PFSK-1 (cell line): ENCODE measurements around the gene BTBD19. TPM values are rescaled to one million over a fixed set of nuclear protein-coding genes. Genes with fewer than 3 reads are reported as not detected.
A peak's percentile ranks its signal among the peaks of the same experiment; 100 is the strongest.

Experiments
- FOXP2 ChIP-seq: optimal IDR thresholded peaks from 2 replicates; pipeline ENCODE3; 2011; ENCODE audit warnings: borderline replicate concordance, control low read depth, inconsistent platforms; ENCODE audit not compliant: insufficient read depth; ENCODE audit errors: extremely low read length, extremely low read depth
- POLR2AphosphoS5 ChIP-seq: IDR thresholded peaks from 2 replicates; pipeline ENCODE4 v1.6.1; 2012; ENCODE audit warnings: low read depth, mild to moderate bottlenecking, control low read depth, low read length, moderate library complexity
- SIN3A ChIP-seq: IDR thresholded peaks from 2 replicates; pipeline ENCODE4 v1.6.1; 2012; ENCODE audit warnings: mild to moderate bottlenecking, low read length, moderate library complexity, borderline replicate concordance; ENCODE audit not compliant: insufficient read depth
- TAF1 ChIP-seq: IDR thresholded peaks from 2 replicates; pipeline ENCODE4 v1.6.1; 2012; ENCODE audit warnings: low read length, control low read depth, borderline replicate concordance; ENCODE audit not compliant: insufficient read depth
- polyA plus RNA-seq: library from polyadenylated mRNA; unstranded; fragments of >200 nt; gene quantifications from one replicate; pipeline ENCODE4 v1.2.1, GENCODE V29; 2012; ENCODE audit warnings: low read depth, missing spikeins; ENCODE audit not compliant: insufficient read length
- TF ChIP-seq, protein P1 (sequence below), 2 experiments: IDR thresholded peaks; 2 replicates each; pipeline versions ENCODE4 v1.6.1 to v1.8.0; 2011 to 2012; ENCODE audit warnings: low read depth in 2 of 2, low read length in 2 of 2, control low read depth in 1 of 2, inconsistent platforms in 1 of 2, mild to moderate bottlenecking in 1 of 2, moderate library complexity in 1 of 2; ENCODE audit not compliant: insufficient read depth in 1 of 2

Gene BTBD19, protein sequence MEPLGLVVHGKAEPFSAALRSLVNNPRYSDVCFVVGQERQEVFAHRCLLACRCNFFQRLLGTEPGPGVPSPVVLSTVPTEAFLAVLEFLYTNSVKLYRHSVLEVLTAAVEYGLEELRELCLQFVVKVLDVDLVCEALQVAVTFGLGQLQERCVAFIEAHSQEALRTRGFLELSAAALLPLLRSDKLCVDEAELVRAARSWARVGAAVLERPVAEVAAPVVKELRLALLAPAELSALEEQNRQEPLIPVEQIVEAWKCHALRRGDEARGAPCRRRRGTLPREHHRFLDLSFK
- polyA plus RNA-seq = 7.0 TPM

DNA sequence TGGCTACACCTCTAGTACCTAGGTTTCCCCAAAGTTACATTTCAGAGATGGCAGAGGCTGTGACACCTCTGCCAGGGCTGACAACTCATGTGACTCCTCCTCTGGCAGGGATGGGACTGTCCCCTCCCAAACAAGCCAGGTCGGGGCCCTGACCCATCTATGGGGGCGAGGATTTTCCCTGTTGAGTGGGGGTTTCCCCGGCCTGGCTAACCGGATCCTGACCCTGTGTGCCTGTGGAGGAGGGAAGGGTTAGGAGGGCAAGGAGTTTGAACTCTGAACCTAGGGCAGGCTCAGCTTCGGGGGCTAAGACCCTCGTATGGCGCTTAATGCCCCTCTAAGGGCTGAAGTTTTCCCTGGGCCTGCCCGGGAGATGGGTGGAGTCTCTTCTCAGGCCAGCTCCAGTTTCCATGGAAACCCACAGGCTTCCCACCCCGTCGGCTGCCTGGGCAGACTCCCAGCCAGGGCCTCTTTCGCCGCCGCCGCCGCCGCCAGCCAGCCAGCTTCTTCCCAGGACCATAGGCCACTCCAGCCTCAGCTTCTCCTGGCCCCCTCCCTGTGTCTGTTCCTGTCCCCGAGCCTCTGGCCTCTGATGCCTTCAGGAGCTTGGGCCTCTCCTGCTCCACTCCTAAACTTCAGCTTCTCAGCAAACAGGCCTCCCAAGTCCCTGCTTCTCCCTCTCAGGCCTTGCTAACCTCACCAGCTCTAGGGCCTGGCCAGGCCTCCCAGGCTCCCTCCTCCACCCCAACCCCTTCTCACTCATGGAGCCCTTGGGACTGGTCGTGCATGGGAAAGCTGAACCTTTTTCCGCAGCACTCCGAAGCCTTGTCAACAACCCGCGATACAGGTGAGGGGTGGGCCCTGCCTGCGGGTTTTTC, at the start of gene BTBD19:
Gene BTBD19, plus strand, starts transcription at position 461 of the 875 bp plus-strand sequence. Its CDS starts 298 bp downstream, at position 759.
- TF ChIP-seq POLR2AphosphoS5 = peak; percentile 47; the same call in 1 of the 2 replicates
- no peak for TF ChIP-seq TAF1

DNA sequence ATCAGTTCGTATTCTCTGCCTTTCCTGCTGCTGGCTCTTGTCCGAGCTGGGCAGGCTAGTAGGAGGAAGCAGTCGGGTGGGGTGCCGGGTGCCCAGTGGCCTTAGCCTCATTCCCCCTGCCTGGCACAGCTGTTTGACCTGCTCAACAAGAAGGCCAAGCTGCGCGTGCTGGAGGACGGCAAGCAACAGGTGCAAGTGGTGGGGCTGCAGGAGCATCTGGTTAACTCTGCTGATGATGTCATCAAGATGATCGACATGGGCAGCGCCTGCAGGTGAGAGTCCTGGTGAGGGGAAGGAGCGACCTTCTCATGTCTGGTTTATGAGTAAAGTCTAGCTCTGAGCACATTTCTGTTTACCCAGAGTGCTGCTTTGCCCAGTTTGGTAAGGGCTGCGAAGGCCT, 49.2 kb upstream of the BTBD19 start:
- TF ChIP-seq SIN3A (no peak), POLR2AphosphoS5 (no peak), FOXP2 (no peak), TAF1 (no peak)
- TF ChIP-seq, protein P1, sequence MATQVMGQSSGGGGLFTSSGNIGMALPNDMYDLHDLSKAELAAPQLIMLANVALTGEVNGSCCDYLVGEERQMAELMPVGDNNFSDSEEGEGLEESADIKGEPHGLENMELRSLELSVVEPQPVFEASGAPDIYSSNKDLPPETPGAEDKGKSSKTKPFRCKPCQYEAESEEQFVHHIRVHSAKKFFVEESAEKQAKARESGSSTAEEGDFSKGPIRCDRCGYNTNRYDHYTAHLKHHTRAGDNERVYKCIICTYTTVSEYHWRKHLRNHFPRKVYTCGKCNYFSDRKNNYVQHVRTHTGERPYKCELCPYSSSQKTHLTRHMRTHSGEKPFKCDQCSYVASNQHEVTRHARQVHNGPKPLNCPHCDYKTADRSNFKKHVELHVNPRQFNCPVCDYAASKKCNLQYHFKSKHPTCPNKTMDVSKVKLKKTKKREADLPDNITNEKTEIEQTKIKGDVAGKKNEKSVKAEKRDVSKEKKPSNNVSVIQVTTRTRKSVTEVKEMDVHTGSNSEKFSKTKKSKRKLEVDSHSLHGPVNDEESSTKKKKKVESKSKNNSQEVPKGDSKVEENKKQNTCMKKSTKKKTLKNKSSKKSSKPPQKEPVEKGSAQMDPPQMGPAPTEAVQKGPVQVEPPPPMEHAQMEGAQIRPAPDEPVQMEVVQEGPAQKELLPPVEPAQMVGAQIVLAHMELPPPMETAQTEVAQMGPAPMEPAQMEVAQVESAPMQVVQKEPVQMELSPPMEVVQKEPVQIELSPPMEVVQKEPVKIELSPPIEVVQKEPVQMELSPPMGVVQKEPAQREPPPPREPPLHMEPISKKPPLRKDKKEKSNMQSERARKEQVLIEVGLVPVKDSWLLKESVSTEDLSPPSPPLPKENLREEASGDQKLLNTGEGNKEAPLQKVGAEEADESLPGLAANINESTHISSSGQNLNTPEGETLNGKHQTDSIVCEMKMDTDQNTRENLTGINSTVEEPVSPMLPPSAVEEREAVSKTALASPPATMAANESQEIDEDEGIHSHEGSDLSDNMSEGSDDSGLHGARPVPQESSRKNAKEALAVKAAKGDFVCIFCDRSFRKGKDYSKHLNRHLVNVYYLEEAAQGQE (IDR thresholded peaks at IDR 0.05; ENCODE audit: insufficient read depth in 1 of 2, low read depth in 2 of 2, low read length in 2 of 2) = no peak

DNA sequence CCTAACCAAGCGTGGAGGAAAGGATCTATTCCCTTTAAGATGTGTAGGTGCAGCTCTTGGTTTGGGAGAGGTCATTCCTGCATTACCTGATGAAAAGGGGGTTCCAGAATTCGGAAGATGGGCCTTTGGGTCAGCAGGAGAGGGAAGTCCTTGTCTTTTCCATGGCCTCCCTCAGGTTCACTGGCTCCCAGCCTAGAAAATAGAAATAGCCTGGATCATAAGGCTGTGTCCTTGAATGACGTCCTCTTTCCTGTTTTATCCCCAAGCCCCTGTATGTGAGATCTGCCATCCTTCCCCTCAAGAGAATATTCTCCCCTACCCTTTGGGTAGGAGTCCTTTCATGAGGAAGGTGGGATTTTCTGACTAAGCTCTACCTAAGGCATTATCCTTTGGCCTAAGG, 47.4 kb upstream of the BTBD19 start:
- TF ChIP-seq, protein P1 (IDR thresholded peaks at IDR 0.05; ENCODE audit: insufficient read depth in 1 of 2, low read depth in 2 of 2, low read length in 2 of 2) = no peak
- TF ChIP-seq TAF1 = no peak
- TF ChIP-seq POLR2AphosphoS5 = no peak
- no peak for TF ChIP-seq FOXP2
- TF ChIP-seq SIN3A = no peak

DNA sequence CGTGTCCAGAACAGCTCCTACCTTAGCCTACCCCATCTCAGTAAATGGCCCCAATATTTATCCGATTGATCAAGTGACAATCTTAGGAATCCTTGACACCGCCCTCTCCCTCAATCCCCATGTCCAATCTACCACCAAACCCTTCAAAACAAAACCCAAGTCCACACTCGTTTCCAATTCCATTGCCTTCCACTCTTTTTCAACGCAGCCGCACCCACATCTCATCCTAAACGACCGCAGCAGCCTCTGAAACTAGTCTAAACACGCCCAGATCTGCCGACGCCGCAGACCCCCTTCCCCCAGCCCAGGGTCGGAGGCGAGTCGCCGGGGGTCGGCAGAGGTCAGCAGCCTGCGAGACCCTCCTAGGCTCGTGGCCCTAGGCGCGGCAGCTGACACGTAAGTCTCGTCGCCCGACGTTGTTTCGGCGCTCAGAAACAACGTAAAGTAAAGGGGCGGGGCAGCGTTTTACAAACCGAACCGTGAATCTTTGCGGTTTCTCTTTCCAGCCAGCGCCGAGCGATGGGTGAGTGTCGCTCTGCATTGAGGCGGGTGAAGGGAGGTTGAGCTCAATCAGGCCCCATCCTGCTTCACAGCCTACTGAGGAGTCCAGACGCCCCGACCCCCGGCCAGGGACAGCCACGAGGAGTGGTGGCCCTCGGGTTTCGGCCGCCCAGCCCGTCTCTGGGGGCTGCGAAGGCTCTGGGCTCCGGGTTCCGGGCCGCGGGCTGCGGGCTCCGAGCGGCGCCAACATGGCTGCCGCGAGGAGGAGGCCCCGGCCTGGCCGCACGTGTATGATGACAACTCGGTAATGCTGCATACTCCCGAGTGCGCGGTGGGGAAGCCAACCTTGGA, 33.0 kb upstream of the BTBD19 start, which contains the start of gene RPS8:
Gene RPS8, plus strand, starts transcription at position 463 of the 852 bp plus-strand sequence. Its CDS starts 57 bp downstream, at position 520.
- peak; percentile 41; the same call in 1 of the 2 replicates for TF ChIP-seq SIN3A
- peak; percentile 99 for TF ChIP-seq POLR2AphosphoS5
- peak; percentile 98 for TF ChIP-seq TAF1
- no peak for TF ChIP-seq FOXP2
- TF ChIP-seq, protein P1 (IDR thresholded peaks at IDR 0.05; ENCODE audit: insufficient read depth in 1 of 2, low read depth in 2 of 2, low read length in 2 of 2) = peak; percentile 15 to 70; a peak in 2 of 4 replicates

DNA sequence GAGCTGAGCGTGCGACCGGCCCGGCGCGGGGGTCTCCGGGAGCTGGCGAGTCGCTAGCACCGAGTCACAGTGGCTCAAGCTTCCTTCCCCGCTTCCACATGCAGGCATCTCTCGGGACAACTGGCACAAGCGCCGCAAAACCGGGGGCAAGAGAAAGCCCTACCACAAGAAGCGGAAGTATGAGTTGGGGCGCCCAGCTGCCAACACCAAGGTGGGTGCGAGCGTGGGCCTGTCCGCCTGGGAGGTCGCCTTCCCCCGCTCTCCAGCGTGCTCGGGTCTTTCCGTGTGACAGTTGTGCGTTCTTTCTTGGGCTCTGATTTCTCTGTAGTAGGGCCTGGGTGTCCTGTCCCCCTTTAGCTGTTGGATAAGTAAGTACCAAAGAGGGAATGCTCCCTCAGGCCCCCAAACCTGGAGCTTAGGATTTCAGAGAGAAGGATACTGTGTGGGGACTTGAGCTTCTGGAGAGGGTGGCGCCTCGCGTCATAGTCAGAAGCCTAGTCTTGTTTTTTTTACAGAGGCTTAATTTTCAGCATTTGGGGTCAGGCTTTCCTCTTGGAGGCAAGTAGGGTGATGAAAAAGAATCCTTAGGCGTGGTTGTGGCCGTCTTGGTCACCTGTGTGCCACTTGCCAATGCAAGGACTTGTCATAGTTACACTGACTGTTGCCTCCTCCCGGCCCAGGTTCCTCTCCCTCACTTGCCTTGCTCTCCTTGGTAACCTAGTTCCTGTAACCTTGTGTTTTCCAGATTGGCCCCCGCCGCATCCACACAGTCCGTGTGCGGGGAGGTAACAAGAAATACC, 32.2 kb upstream of the BTBD19 start:
- TF ChIP-seq FOXP2 (no peak), POLR2AphosphoS5 (no peak), TAF1 (no peak), SIN3A (no peak)
- TF ChIP-seq, protein P1 (IDR thresholded peaks at IDR 0.05; ENCODE audit: insufficient read depth in 1 of 2, low read depth in 2 of 2, low read length in 2 of 2) = no peak
